Measurements from ENCODE around the gene MSI2.
A peak's percentile ranks its signal among the peaks of the same experiment; 100 is the strongest.

The MSI2 gene

GRCh38 chr17:57572062-57572461 lies 315.7 kb downstream of the MSI2 start:
- H4K20me1 ChIP-seq (ENCODE audit: control insufficient read depth, insufficient read depth, low read depth, low read length) = no peaks in the 10 kb centered on the region
- no peaks in the 10 kb centered on the region for H3K79me2 ChIP-seq (ENCODE audit: control insufficient read depth, low read length)
- TF ChIP-seq EZH2phosphoT487 (IDR thresholded peaks at IDR 0.05; ENCODE audit: borderline replicate concordance, low read length) (no peak), CTCF (IDR thresholded peaks at IDR 0.05; ENCODE audit: low read depth, low read length, poor library complexity, severe bottlenecking) (no peak)
- no peak overlapping the region for H3K4me3 ChIP-seq (ENCODE audit: low read length)
- H3K9me3 ChIP-seq (ENCODE audit: control insufficient read depth, insufficient read depth, low read length) = no peaks in the 10 kb centered on the region
- H3K27ac ChIP-seq (ENCODE audit: low read depth, low read length) = no peak overlapping the region
- no peaks in the 10 kb centered on the region for H3K9me2 ChIP-seq (replicated peaks; ENCODE audit: control insufficient read depth, low read length)
- peaks cover 11% of the 10 kb centered on the region for H3K4me1 ChIP-seq (ENCODE audit: control insufficient read depth, low read length)
- H3K36me3 ChIP-seq (ENCODE audit: control insufficient read depth, low read length) = no peaks in the 10 kb centered on the region
- no peak overlapping the region for H3K4me2 ChIP-seq (ENCODE audit: low read length)
- no peaks in the 10 kb centered on the region for H3F3A ChIP-seq (ENCODE audit: control insufficient read depth, insufficient read depth)
- no peaks in the 10 kb centered on the region for H3K27me3 ChIP-seq (ENCODE audit: control insufficient read depth, low read length)

GRCh38 chr17:57572600-57572999 lies 316.3 kb downstream of the MSI2 start:
- no peaks in the 10 kb centered on the region for H3K79me2 ChIP-seq (ENCODE audit: control insufficient read depth, low read length)

GRCh38 chr17:57574040-57574513 lies 317.8 kb downstream of the MSI2 start:
- no peaks in the 10 kb centered on the region for H3F3A ChIP-seq (ENCODE audit: control insufficient read depth, insufficient read depth)
- no peak overlapping the region for H3K4me3 ChIP-seq (ENCODE audit: low read length)
- no peak overlapping the region for H3K27ac ChIP-seq (ENCODE audit: low read depth, low read length)
- no peaks in the 10 kb centered on the region for H3K79me2 ChIP-seq (ENCODE audit: control insufficient read depth, low read length)
- H3K27me3 ChIP-seq (ENCODE audit: control insufficient read depth, low read length) = no peaks in the 10 kb centered on the region
- 0 out of 2 replicates have a peak overlapping the region, but pooled peaks have one; percentile 0 for H3K4me2 ChIP-seq (ENCODE audit: low read length)
- no peaks in the 10 kb centered on the region for H4K20me1 ChIP-seq (ENCODE audit: control insufficient read depth, insufficient read depth, low read depth, low read length)
- peaks cover 14% of the 10 kb centered on the region for H3K4me1 ChIP-seq (ENCODE audit: control insufficient read depth, low read length)
- no peaks in the 10 kb centered on the region for H3K36me3 ChIP-seq (ENCODE audit: control insufficient read depth, low read length)
- no peaks in the 10 kb centered on the region for H3K9me3 ChIP-seq (ENCODE audit: control insufficient read depth, insufficient read depth, low read length)
- TF ChIP-seq CTCF (IDR thresholded peaks at IDR 0.05; ENCODE audit: low read depth, low read length, poor library complexity, severe bottlenecking) (no peak), EZH2phosphoT487 (IDR thresholded peaks at IDR 0.05; ENCODE audit: borderline replicate concordance, low read length) (no peak)
- H3K9me2 ChIP-seq (replicated peaks; ENCODE audit: control insufficient read depth, low read length) = no peaks in the 10 kb centered on the region

More at GRCh38 chr17:57572600-57572999, 316.3 kb downstream of the MSI2 start:
- H3K9me3 ChIP-seq (ENCODE audit: control insufficient read depth, insufficient read depth, low read length) = no peaks in the 10 kb centered on the region
- H3K9me2 ChIP-seq (replicated peaks; ENCODE audit: control insufficient read depth, low read length) = no peaks in the 10 kb centered on the region
- H3K4me1 ChIP-seq (ENCODE audit: control insufficient read depth, low read length) = peaks cover 11% of the 10 kb centered on the region
- H3K4me2 ChIP-seq (ENCODE audit: low read length) = no peak overlapping the region
- no peaks in the 10 kb centered on the region for H3K27me3 ChIP-seq (ENCODE audit: control insufficient read depth, low read length)
- no peaks in the 10 kb centered on the region for H3K36me3 ChIP-seq (ENCODE audit: control insufficient read depth, low read length)
- no peaks in the 10 kb centered on the region for H4K20me1 ChIP-seq (ENCODE audit: control insufficient read depth, insufficient read depth, low read depth, low read length)
- H3K4me3 ChIP-seq (ENCODE audit: low read length) = no peak overlapping the region
- TF ChIP-seq CTCF (IDR thresholded peaks at IDR 0.05; ENCODE audit: low read depth, low read length, poor library complexity, severe bottlenecking) = no peak
- no peaks in the 10 kb centered on the region for H3F3A ChIP-seq (ENCODE audit: control insufficient read depth, insufficient read depth)
- no peak overlapping the region for H3K27ac ChIP-seq (ENCODE audit: low read depth, low read length)

Data from DOHH2 (cell line).